Measurements from ENCODE around the gene ACSL4. TPM values are rescaled to one million over a fixed set of nuclear protein-coding genes. Genes with fewer than 3 reads are reported as not detected.

The ACSL4 gene
- total and polyA plus RNA-seq, 12 donors, result 12.7 to 69.4 (median 50.2) TPM

- intact Hi-C loops (cut with DNase I), result loop anchor here in 6 of 10 donors (5.0 to 10.0 kb wide), 3 partner anchors 138 to 168 kb away; no protein-coding TSS in a partner anchor
- peak in 2 of 8 donors; percentile 65 to 66 for ATAC-seq
- Histone ChIP-seq H3K27me3 (peaks cover 0 to 33% (median 0%) of the 10 kb centered on the region in 7 donors), H3K36me3 (no peaks in the 10 kb centered on the region), H3K27ac (peak overlapping the region in 2 of 10 donors; percentile 31 to 43), H3K9me3 (no peaks in the 10 kb centered on the region), H3K4me1 (peaks cover 0 to 58% (median 17%) of the 10 kb centered on the region in 9 donors), H3K4me3 (no peak overlapping the region)
- no peak for TF ChIP-seq CTCF (IDR thresholded peaks at IDR 0.05)
- 0 to 3% methylated on average over 1 of the region's 1 CpG for WGBS, 2 donors
- DNase-seq, result peak in 1 of 2 donors; percentile 4
Observed at GRCh38 chrX:109716431-109717028, 16.5 kb downstream of the ACSL4 start.

- TF ChIP-seq CTCF (IDR thresholded peaks at IDR 0.05), result no peak
- DNase-seq, result no peak
- intact Hi-C loops (cut with DNase I), result loop anchor here in 7 of 10 donors (5.0 to 10.0 kb wide), 4 partner anchors 140 to 170 kb away; no protein-coding TSS in a partner anchor
- Histone ChIP-seq H3K9me3 (no peaks in the 10 kb centered on the region), H3K27me3 (peaks cover 0 to 27% (median 0%) of the 10 kb centered on the region in 7 donors), H3K4me1 (peaks cover 0 to 74% (median 20%) of the 10 kb centered on the region in 9 donors), H3K27ac (no peak overlapping the region), H3K36me3 (no peaks in the 10 kb centered on the region), H3K4me3 (no peak overlapping the region)
- WGBS, 2 donors, result 11 to 22% methylated on average over 1 of the region's 1 CpG
- no peak for ATAC-seq
Observed at GRCh38 chrX:109714340-109714958, 18.6 kb downstream of the ACSL4 start.

GRCh38 chrX:109710181-109710580 lies 22.9 kb downstream of the ACSL4 start:
- Histone ChIP-seq H3K27me3 (peaks cover 0 to 31% (median 0%) of the 10 kb centered on the region in 7 donors), H3K4me3 (no peak overlapping the region), H3K27ac (peak overlapping the region in 2 of 10 donors; percentile 70 to 82), H3K4me1 (peaks cover 0 to 83% (median 16%) of the 10 kb centered on the region in 9 donors), H3K36me3 (no peaks in the 10 kb centered on the region), H3K9me3 (no peaks in the 10 kb centered on the region)
- WGBS, 2 donors, result 61 to 91% methylated on average over 2 of the region's 2 CpGs
- no peak for DNase-seq
- intact Hi-C loops (cut with DNase I), result loop anchor here in 7 of 10 donors (5.0 to 10.0 kb wide), 4 partner anchors 145 to 175 kb away; no protein-coding TSS in a partner anchor
- ATAC-seq, result no peak
- TF ChIP-seq CTCF (IDR thresholded peaks at IDR 0.05), result no peak

GRCh38 chrX:109709129-109709631 lies 23.9 kb downstream of the ACSL4 start:
- H3K9me3 ChIP-seq, result no peaks in the 10 kb centered on the region
- ATAC-seq (peak in 5 of 8 donors; percentile 52 to 70 (median 67)), DNase-seq (no peak)
- no peak overlapping the region for H3K4me3 ChIP-seq
- peaks cover 0 to 33% (median 0%) of the 10 kb centered on the region in 7 donors for H3K27me3 ChIP-seq
- H3K36me3 ChIP-seq, result no peaks in the 10 kb centered on the region
- H3K27ac ChIP-seq, result peak overlapping the region in 6 of 10 donors; percentile 19 to 82 (median 64)
- H3K4me1 ChIP-seq, result peaks cover 0 to 75% (median 16%) of the 10 kb centered on the region in 9 donors
- peak in 1 of 9 donors; percentile 9 for TF ChIP-seq CTCF (IDR thresholded peaks at IDR 0.05)
- WGBS, 2 donors, result 28 to 53% methylated on average over 3 of the region's 3 CpGs
- intact Hi-C loops (cut with DNase I), result loop anchor here in 1 of 10 donors (10.0 kb wide), 1 partner anchor 706 kb away; no protein-coding TSS in a partner anchor

Data from heart right ventricle (tissue), 16 donors.